HG02610 (cell line): Measurements from ENCODE around the gene OR52E2.

Experiments
- ATAC-seq: cut with Tn5 transposase; IDR thresholded peaks from one replicate; pipeline ENCODE4 v1.9.1; 2021; ENCODE audit warnings: mild to moderate bottlenecking, moderate library complexity; ENCODE audit not compliant: unreplicated experiment

Gene OR52E2

GRCh38 chr11:5021996-5022395, 37.4 kb downstream of the OR52E2 start:
- no peak for ATAC-seq

- ATAC-seq = no peak
These were observed 46.4 kb downstream of the OR52E2 start for GRCh38 chr11:5013012-5013411.

- ATAC-seq = no peak
These were observed 48.2 kb downstream of the OR52E2 start for GRCh38 chr11:5011254-5011653.
